ENCODE data around the gene FAM118A.

DNA sequence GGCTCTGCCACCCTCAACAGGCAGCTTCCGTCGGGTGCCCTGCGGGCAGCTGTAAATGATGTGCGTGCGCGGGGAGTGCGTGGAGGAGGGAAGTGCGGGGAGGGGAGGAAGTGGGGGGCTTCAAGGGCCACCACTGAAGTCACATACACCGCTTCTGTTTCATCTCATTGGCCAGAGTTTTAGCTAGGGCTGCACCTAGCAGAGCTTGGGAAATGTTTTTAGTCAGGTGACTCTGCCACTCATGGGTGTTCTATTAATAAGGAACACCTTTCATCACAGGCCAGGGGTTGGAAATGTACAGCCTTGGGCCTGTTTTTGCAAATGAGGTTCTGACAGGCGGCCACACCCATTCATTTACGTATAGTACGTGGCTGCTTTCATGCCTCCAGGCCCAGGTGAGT is 14.6 kb downstream of the FAM118A start:
- TF ChIP-seq POLR2A (IDR thresholded peaks at IDR 0.05), result no peak
- TF ChIP-seq, protein P1, sequence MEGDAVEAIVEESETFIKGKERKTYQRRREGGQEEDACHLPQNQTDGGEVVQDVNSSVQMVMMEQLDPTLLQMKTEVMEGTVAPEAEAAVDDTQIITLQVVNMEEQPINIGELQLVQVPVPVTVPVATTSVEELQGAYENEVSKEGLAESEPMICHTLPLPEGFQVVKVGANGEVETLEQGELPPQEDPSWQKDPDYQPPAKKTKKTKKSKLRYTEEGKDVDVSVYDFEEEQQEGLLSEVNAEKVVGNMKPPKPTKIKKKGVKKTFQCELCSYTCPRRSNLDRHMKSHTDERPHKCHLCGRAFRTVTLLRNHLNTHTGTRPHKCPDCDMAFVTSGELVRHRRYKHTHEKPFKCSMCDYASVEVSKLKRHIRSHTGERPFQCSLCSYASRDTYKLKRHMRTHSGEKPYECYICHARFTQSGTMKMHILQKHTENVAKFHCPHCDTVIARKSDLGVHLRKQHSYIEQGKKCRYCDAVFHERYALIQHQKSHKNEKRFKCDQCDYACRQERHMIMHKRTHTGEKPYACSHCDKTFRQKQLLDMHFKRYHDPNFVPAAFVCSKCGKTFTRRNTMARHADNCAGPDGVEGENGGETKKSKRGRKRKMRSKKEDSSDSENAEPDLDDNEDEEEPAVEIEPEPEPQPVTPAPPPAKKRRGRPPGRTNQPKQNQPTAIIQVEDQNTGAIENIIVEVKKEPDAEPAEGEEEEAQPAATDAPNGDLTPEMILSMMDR (IDR thresholded peaks at IDR 0.05), result no peak
